ENCODE results near the gene GALNT13.

GALNT13 gene

DNA sequence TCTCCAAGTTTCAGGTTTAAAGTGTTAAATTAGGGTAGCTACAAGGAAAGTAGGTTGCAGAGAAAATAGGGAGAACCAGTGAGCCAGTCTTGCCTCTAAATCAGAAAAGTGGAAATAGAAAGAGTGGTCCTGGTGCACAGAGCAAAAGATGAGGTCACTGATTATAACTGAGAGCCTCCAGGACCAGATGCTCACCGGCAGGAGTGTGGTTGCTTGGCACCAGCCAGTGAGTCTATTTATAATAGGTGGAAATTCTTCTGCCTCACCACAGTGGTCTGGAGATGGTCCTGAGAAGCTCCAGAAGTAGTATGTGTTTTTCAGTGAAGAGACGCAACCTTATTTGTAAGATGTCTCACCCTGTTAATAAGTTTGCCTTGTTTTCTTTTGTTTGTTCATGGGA, 452.9 kb downstream of the GALNT13 start:
- Mint-ChIP-seq H3K4me3 (no peak overlapping the region), H3K27ac (no peak overlapping the region), H3K27me3 (no peaks in the 10 kb centered on the region), H3K36me3 (no peaks in the 10 kb centered on the region), H3K9me3 (ENCODE audit: low read depth) (no peaks in the 10 kb centered on the region), H3K4me1 (ENCODE audit: low read depth) (no peaks in the 10 kb centered on the region)

DNA sequence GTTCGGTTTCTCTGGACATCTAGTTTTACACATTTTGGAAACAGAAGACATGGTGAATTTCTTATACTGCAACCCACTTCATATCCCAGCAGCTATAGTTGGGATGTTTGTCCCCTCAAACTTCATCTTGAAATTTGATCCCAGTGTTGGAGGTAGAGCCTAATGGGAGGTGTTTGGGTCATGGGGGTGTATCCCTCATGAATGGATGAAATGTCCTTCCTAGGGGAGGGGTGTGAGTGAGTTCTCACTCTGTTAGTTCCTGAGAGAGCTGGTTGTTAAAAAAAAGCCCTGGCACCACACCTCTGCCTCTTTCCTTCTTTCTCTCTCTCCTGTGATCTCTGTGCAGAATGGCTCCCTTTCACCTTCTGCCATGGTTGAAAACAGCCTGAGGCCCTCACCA, 457.8 kb downstream of the GALNT13 start:
- no peaks in the 10 kb centered on the region for H3K27me3 Mint-ChIP-seq
- no peak overlapping the region for H3K27ac Mint-ChIP-seq
- H3K9me3 Mint-ChIP-seq (ENCODE audit: low read depth), result no peaks in the 10 kb centered on the region
- no peak overlapping the region for H3K4me3 Mint-ChIP-seq
- H3K36me3 Mint-ChIP-seq, result no peaks in the 10 kb centered on the region
- H3K4me1 Mint-ChIP-seq (ENCODE audit: low read depth), result no peaks in the 10 kb centered on the region

DNA sequence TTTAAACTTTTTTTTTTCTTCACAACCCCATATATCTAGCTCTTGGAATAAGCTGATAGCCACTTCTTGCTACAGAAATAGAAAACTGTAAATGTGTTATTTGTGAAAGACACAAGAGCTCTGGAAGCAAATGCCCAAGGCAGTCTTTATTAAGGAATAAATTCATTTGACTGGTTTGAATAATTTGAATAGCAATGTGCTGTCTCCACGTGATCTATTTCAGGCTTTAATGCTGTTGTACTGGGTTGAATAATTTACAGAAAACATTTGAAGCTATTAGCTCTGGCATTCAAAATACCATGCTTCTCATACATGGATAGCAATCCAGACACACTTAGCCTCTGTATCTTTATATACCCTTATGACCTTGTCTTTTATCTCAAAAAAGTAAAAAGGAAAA, 460.1 kb downstream of the GALNT13 start:
- no peak overlapping the region for H3K27ac Mint-ChIP-seq
- no peak overlapping the region for H3K4me3 Mint-ChIP-seq
- no peaks in the 10 kb centered on the region for H3K27me3 Mint-ChIP-seq
- no peaks in the 10 kb centered on the region for H3K36me3 Mint-ChIP-seq
- no peaks in the 10 kb centered on the region for H3K4me1 Mint-ChIP-seq (ENCODE audit: low read depth)
- no peaks in the 10 kb centered on the region for H3K9me3 Mint-ChIP-seq (ENCODE audit: low read depth)

DNA sequence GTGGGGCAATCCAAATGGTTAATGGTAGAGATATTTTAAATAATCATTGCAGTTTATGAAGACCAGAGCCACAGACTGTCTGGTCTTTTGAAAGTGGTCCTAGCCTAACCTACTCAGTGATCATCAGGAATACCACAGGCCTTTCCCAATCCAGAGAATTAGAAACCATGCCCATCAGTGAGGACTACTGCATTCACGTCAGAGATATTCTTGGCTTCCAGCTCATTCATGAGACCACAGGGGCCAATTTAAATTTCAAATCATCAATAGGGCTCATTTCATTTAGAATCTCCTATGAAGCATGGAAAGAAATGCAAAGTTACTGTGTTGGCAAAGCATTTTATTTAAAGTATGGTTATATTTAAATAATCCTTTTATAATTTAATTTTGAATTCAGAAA, 464.5 kb downstream of the GALNT13 start:
- peaks cover 2% of the 10 kb centered on the region for H3K9me3 Mint-ChIP-seq (ENCODE audit: low read depth)
- no peak overlapping the region for H3K4me3 Mint-ChIP-seq
- no peaks in the 10 kb centered on the region for H3K36me3 Mint-ChIP-seq
- no peaks in the 10 kb centered on the region for H3K27me3 Mint-ChIP-seq
- H3K4me1 Mint-ChIP-seq (ENCODE audit: low read depth), result no peaks in the 10 kb centered on the region
- H3K27ac Mint-ChIP-seq, result no peak overlapping the region

DNA sequence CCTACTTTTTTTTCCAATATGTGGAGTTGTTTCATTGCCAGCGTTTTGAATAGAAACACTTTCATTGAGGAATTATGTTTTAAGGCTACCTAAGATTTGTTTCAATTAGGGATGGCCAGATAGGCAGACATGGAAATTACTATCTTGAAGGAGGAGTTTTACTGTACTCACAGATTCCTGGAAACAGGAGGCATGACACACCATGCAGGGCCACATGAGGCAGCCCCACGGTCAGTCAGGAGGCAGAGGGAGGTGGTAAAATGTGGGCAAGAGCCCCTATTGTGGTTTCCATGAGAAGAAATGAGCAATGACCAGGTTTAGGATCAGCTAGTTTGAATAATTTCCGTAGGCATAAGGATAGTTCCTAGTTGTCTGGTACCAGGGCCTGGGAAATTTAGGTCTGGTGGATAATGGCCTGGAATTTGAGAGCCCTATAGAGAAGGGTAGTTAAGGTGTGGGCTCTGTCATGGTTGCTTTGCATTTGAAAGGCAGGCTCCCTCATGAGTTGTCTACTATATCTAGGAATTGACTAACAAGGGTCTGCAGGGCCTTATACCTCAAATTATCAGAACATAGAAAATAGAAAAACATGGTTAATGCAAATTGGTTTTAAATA, 466.7 kb downstream of the GALNT13 start:
- Mint-ChIP-seq H3K36me3 (no peaks in the 10 kb centered on the region), H3K27me3 (no peaks in the 10 kb centered on the region), H3K9me3 (ENCODE audit: low read depth) (peaks cover 8% of the 10 kb centered on the region), H3K4me3 (no peak overlapping the region), H3K4me1 (ENCODE audit: low read depth) (no peaks in the 10 kb centered on the region), H3K27ac (no peak overlapping the region)

DNA sequence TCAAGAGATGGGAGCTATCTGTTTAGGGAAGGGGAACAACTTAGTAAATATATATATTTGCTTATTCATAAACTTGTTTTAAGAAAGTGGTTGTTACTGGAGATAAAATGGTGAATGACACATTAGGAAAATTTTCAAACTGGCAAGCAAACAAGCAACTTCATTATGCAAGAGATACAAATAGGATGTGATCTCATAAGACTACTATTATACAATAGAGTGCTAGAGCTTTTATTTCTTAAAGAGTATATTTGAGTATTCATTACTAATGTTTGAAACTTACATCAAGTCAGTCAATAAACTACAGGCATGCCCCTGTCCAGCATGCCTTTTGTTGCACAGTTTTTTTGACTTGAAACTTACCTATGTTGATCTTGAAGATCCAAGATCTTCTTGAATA, 471.6 kb downstream of the GALNT13 start:
- Mint-ChIP-seq H3K36me3 (no peaks in the 10 kb centered on the region), H3K27ac (no peak overlapping the region), H3K4me3 (no peak overlapping the region), H3K4me1 (ENCODE audit: low read depth) (no peaks in the 10 kb centered on the region), H3K27me3 (no peaks in the 10 kb centered on the region), H3K9me3 (ENCODE audit: low read depth) (peaks cover 11% of the 10 kb centered on the region)

DNA sequence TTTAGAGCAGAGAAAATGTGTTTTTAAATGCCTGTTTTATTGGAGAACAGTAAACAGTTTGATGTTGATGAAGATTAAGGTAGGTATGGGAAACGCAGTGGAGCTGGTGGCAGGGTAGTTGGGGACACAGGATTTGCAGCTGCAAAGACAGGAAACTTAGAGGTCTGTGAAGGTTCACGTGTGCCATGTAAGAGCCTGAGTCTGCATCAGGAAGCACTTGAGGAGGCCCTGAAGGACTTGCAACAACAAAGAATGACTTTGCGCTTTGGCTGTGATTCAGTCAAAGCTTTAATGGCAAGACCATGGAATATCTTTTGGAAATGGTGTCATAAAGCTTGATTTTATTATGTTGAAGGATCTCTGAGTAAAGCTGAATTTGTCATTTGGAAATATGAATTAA, 479.2 kb downstream of the GALNT13 start:
- Mint-ChIP-seq H3K4me3 (no peak overlapping the region), H3K9me3 (ENCODE audit: low read depth) (peaks cover 8% of the 10 kb centered on the region), H3K4me1 (ENCODE audit: low read depth) (no peaks in the 10 kb centered on the region), H3K27me3 (no peaks in the 10 kb centered on the region), H3K36me3 (no peaks in the 10 kb centered on the region), H3K27ac (no peak overlapping the region)

DNA sequence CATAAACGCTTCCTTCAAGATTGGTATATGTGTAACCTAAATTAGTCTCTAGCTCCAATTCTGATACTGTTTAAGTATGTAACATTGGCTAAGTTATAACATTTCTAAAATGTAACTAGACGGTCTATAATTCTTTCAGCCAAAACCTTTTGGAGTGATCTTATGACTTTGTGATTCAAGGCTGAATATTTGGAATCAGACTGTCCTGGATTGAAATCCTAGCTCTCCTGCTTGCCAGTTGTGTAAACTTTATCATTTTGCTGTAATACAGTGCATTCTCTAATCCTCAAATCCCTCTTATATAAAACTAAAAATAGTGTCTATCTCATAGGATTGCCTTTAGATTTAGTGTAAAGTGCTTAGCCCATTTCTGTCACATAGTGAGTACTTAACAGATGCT, 489.6 kb downstream of the GALNT13 start:
- Mint-ChIP-seq H3K4me3 (no peak overlapping the region), H3K9me3 (ENCODE audit: low read depth) (no peaks in the 10 kb centered on the region), H3K36me3 (no peaks in the 10 kb centered on the region), H3K4me1 (ENCODE audit: low read depth) (no peaks in the 10 kb centered on the region), H3K27me3 (no peaks in the 10 kb centered on the region), H3K27ac (no peak overlapping the region)

DNA sequence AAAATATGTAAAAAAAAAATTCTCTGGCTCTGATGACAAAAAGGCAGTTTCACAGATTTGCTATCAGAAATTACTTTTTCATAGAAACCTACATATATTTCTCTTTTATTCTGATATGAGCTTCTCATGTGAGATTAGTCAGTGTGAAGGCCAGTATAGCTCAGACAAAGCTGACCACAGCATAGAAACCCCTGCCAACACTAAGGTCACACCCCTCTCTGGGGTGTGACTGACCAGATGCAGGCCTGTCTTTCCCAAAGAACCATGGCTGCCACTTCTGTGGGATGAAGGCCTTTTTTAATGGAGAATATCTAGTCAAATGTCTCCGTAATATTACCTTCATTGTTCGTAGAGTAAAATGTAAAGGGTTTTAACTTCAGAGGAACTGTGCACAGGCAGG, 496.4 kb downstream of the GALNT13 start:
- no peak overlapping the region for H3K27ac Mint-ChIP-seq
- H3K36me3 Mint-ChIP-seq, result no peaks in the 10 kb centered on the region
- H3K9me3 Mint-ChIP-seq (ENCODE audit: low read depth), result peaks cover 3% of the 10 kb centered on the region
- no peaks in the 10 kb centered on the region for H3K4me1 Mint-ChIP-seq (ENCODE audit: low read depth)
- no peaks in the 10 kb centered on the region for H3K27me3 Mint-ChIP-seq
- H3K4me3 Mint-ChIP-seq, result no peak overlapping the region

DNA sequence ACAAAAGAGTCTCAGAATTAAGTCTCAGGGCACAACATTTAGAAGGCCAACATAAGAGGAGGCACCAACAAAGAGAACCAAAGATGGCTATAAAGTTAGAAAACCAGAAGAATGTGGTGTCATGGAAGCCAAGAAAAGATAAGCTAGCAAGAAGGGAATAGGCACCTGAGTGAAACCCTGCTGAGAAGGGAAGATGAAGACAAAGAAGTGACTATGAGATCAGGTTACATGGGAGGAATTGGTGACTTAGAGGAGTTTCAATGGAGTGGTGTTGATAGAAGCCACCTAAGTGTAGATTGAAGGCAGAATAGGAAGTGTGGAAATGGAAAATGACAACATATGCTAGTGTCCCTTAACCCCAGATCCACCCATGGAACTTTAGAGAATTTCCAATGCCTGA, 499.2 kb downstream of the GALNT13 start:
- Mint-ChIP-seq H3K4me3 (no peak overlapping the region), H3K36me3 (no peaks in the 10 kb centered on the region), H3K9me3 (ENCODE audit: low read depth) (peaks cover 3% of the 10 kb centered on the region), H3K4me1 (ENCODE audit: low read depth) (no peaks in the 10 kb centered on the region), H3K27ac (no peak overlapping the region), H3K27me3 (no peaks in the 10 kb centered on the region)

DNA sequence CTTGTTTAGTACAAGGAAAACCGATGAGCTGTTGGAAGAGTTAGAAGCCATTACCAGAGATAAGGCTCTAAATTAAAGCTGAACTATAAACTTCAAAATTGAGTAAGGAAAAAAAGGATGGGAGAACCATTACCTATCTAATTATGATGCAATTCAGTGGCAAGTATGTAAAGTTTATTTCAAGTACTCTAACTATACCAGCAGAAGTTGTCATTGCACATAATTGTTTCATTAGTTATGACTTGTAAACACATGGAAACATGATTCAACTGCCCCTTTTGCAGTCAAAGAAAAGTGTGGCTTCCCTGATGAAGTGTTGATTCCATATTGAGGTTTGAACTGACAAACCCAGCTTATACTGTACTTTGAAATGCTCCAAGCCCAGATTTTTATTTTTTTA, 502.7 kb downstream of the GALNT13 start:
- Mint-ChIP-seq H3K27ac (no peak overlapping the region), H3K27me3 (no peaks in the 10 kb centered on the region), H3K4me3 (no peak overlapping the region)

DNA sequence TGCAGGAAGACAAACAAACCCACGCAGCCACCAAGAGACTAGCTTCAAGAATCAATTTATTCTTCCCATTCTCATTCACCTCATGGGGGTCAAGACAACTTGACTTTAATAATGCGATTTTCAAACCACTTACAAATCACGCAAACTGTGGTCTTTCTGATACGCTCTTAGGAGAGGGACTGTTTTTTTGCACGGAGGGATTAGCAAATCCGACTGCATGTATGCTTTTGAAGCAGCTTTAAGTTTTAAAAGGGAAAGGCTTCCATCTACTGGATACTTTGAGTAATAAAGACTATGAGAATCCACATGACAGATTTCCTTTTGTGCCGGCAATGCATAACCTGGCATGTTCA, 503.8 kb downstream of the GALNT13 start:
- H3K27me3 Mint-ChIP-seq, result no peaks in the 10 kb centered on the region
- no peaks in the 10 kb centered on the region for H3K36me3 Mint-ChIP-seq
- no peak overlapping the region for H3K4me3 Mint-ChIP-seq
- H3K9me3 Mint-ChIP-seq (ENCODE audit: low read depth), result peaks cover 3% of the 10 kb centered on the region
- no peaks in the 10 kb centered on the region for H3K4me1 Mint-ChIP-seq (ENCODE audit: low read depth)
- no peak overlapping the region for H3K27ac Mint-ChIP-seq

More for the DNA sequence above, 502.7 kb downstream of the GALNT13 start:
- Mint-ChIP-seq H3K9me3 (ENCODE audit: low read depth) (peaks cover 3% of the 10 kb centered on the region), H3K4me1 (ENCODE audit: low read depth) (no peaks in the 10 kb centered on the region), H3K36me3 (no peaks in the 10 kb centered on the region)

DNA sequence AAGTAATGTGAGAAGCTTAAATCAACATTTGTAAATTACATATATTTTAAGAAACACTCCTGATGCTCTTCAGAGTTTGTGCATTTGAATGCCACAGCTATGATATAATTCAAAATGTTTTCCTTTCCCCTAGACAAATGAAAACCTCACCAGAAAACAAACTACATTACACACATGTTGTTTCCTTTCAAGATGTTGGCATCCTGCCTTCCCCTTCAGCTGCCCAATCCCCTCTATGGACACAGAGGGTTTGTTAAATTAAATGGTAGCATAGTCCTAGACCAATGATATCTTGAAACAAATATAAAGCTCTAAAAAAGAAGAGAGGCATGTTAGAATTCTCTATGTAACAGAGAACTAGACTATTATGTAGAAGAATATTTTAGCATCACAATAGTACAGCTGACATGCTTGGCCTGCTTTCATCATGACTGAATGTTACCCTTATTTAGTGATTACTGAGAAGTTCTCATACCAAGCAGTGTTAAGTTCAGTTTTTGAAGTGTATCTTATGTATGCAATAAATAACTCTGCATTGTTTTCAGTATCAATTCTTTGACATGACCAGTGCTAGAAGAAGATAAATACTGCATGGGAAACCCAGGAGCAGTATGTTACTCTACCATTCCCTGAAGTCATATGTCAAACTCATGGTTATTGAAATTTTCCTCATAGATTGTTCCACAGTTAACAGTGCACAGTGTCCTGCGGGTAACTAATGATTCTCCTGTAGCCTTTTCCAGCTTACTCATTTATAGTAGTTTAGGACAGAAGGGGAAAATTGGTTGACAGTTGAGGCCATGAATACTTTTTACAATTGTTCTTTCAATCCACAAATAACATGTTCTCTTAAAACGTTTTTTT, 510.4 kb downstream of the GALNT13 start:
- Mint-ChIP-seq H3K4me1 (ENCODE audit: low read depth) (no peaks in the 10 kb centered on the region), H3K27ac (no peak overlapping the region), H3K4me3 (no peak overlapping the region), H3K36me3 (no peaks in the 10 kb centered on the region), H3K9me3 (ENCODE audit: low read depth) (no peaks in the 10 kb centered on the region), H3K27me3 (no peaks in the 10 kb centered on the region)

DNA sequence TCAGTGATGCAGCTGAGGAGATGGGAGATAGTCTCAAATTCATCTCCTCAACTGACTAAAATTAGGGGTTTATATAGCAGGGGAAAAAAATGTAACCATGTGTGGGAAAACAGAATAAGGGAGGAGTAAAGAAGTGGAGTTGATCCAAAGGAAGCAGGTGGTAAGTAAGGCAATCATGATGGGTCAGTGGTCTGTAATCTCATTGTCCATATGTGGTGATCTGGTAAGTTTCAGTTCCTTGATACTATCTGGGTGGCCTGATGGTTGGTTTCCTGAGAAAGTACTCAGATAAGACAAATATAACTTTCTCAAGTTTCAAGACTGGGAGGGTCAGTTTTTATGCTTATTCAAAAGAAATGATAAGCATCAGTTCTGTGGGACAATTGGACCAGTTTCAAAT, 514.5 kb downstream of the GALNT13 start:
- Mint-ChIP-seq H3K4me1 (ENCODE audit: low read depth) (no peaks in the 10 kb centered on the region), H3K9me3 (ENCODE audit: low read depth) (peaks cover 4% of the 10 kb centered on the region), H3K4me3 (no peak overlapping the region), H3K27ac (no peak overlapping the region), H3K36me3 (no peaks in the 10 kb centered on the region), H3K27me3 (no peaks in the 10 kb centered on the region)

DNA sequence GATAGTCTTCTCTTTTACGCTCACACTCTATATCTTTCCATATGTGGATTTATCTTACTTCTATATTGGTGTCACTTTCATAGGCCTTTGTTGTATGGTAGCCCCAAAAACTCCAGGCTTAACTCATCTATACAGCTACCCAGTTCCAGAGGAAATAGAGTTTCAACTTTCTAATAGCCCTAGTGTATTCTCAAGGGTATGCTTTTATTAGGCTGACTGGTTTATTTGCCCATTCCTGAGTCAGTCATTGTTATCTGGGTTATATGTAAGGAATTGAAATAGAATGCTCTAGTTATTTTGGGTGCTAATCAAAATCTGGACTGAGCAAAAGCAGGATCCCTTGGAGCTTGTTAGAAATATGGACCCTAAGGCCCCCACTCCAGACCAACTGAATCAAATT, 519.3 kb downstream of the GALNT13 start:
- H3K4me3 Mint-ChIP-seq, result no peak overlapping the region
- H3K4me1 Mint-ChIP-seq (ENCODE audit: low read depth), result no peaks in the 10 kb centered on the region
- H3K36me3 Mint-ChIP-seq, result no peaks in the 10 kb centered on the region
- H3K9me3 Mint-ChIP-seq (ENCODE audit: low read depth), result peaks cover 4% of the 10 kb centered on the region
- H3K27me3 Mint-ChIP-seq, result no peaks in the 10 kb centered on the region
- H3K27ac Mint-ChIP-seq, result no peak overlapping the region

DNA sequence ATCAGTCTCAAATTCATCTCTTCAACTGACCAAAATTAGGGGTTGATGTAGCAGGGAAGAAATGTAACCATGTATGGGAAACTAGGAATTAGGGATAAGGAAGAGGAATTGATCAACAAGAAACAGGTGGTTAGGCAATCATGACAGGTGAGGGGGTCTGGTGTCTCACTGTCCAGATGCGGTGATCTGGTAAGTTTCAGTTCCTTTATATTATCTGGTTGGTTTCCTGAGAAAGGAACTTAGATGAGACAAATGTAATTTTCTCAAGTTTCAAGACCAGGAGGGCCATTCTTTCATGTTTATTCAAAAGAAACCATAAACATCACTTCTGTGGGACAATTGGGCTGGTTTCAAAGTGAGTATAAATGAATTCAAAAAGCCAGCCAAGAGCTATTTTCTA, 520.5 kb downstream of the GALNT13 start:
- Mint-ChIP-seq H3K36me3 (no peaks in the 10 kb centered on the region), H3K27me3 (no peaks in the 10 kb centered on the region), H3K4me1 (ENCODE audit: low read depth) (no peaks in the 10 kb centered on the region), H3K4me3 (no peak overlapping the region), H3K9me3 (ENCODE audit: low read depth) (peaks cover 4% of the 10 kb centered on the region), H3K27ac (no peak overlapping the region)
